GM21367 (cell line): Measurements from ENCODE around the gene ABCB10.
"Not testable (repeated sequence)": the region's sequence is repeated elsewhere in the genome, so short reads cannot be mapped to it uniquely, and the experiment has no call there.

ENCODE experiments used
- ATAC-seq: cut with Tn5 transposase; IDR thresholded peaks from one replicate; pipeline ENCODE4 v1.9.1; 2021; ENCODE audit not compliant: unreplicated experiment

Gene ABCB10

DNA sequence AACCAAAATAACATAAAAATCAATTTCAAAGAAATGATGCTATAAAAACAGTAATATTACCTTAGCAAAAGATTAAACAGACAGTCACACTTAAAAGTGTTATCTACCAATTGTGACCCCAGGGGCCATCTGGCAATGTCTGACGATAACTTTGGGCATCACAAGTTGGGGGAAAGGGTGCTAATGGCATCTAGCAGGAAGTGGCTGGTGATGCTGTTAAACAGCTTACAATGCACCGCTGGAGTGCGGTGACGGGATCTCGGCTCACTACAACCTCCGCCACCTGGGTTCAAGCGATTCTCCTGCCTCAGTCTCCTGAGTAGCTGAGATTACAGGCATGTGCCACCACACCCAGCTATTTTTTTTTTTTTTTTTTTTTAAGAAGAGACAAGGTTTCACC, 78.0 kb downstream of the ABCB10 start:
- no peak for ATAC-seq

DNA sequence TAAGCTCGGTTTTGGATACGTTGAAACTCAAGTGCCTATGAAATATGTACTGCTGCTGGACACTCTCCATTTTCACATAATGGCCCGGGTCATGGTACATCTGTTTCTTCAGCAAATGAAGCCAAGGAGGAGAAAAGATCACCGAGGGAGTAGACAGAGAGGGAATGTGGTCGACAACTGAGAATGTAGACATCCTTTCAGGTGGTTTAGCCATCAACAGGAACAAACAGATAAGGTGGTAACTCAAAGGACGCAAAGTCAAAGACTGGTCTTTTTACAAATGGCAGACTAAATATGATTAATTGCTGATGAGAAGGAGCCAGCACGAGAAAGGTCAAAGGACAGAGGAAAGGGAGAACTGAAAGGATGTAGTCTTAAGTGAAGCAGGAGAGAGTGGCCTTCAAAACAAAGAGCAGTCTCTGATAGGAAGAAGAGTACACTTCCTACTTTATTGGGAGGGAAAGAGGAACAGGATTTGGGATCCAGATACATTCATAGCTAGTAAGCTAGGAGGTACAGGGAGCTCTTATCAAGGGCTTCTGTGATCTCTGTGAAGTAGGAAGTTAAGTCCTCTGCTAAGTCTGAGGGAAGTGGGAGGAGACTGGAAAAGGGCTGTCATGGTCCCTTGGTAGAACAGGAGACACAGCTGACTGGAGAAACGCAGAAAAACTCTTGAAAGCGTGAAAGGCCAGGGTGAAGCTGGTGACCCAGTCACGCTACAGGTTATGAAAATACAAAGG, 78.7 kb downstream of the ABCB10 start:
- ATAC-seq: peak; percentile 63

- ATAC-seq: peak; percentile 61
These were observed 79.7 kb downstream of the ABCB10 start for GRCh38 chr1:229478852-229479251.

GRCh38 chr1:229475859-229476258, 82.6 kb downstream of the ABCB10 start:
- not testable (repeated sequence) for ATAC-seq

DNA sequence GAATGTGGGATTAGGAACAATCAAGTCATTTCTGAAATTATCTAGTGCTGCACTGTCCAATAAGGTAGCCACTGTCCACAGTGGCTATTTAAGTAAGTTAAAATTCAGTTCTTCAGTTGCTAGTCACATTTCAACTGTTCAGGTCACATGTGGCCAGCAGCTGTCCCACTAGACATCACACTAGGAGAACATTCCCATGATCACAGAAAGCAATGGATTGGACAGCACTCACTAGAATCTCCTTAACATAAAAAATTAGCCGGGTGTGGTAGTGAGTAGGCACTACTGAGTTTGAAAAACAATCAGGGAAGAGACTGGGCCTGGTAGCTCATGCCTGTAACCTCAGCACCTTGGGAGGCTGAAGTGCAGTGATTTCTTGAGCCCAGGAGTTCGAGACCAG, 84.0 kb downstream of the ABCB10 start:
- no peak for ATAC-seq

DNA sequence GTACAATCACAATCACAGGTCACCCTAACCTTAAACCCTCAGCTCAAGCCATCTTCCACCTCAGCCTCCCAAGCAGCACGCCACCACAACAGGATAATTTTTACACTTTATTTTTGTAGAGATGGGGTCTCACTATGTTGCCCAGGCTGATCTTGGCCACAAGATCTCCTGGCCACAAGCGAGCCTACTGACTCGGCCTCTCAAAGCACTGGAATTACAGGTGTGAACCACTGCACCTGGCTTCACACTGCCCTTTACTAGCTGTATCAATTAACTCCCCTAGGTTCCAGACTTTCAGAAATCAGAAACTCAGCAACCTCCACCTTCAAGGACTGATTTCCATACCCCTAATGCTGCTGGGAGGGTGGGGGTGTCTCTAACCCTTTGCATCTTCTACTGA, 87.3 kb downstream of the ABCB10 start:
- ATAC-seq: no peak

DNA sequence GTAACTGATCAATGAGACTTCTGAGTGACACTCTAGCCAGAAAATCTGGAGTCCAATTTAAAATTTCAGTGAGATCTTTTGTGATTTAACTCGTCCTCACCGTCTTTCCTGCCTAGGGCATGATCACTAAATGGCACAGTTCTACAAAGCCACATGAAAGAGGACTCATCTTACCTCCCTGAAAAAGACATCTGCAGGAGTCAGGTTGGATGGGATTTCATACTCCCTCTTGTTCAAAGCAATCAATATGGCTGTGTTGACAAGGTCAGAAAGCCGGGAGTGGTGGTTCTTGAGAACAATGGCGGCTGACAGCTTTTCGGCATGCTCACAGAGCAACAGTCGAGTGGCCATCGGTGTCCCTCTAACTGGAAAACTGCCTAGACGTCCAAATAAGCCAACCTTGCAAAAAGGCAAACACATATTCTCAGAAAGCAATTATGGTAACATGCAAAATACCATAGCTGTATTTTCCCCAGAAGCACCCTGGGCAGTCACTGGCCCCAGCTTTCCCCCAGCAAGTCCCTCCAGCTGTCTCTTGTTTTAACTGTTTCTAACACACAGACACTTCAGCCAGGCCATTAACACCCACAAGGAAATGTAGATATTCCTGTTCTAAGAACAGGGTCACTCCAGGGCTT, 88.0 kb downstream of the ABCB10 start:
- ATAC-seq: no peak

DNA sequence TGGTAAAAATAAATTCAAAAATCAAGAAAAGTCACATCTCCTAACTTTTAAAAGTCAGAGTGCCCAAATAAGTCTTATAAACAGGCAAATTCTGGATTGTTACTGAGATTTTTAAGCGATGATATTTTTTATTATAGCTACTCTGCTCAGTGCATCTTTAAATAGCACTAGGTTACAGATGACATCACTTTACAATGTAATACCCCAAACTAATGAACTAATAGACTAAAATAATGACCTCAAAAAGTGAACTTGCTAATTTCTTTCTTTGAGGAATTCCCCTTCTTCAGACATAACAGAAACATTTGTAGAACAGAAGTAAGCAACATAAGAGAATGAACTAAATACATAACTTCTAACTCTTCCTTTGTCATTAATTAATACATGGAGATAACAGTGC, 91.6 kb downstream of the ABCB10 start:
- no peak for ATAC-seq
